ENCODE measurements around the gene TAMM41.

DNA sequence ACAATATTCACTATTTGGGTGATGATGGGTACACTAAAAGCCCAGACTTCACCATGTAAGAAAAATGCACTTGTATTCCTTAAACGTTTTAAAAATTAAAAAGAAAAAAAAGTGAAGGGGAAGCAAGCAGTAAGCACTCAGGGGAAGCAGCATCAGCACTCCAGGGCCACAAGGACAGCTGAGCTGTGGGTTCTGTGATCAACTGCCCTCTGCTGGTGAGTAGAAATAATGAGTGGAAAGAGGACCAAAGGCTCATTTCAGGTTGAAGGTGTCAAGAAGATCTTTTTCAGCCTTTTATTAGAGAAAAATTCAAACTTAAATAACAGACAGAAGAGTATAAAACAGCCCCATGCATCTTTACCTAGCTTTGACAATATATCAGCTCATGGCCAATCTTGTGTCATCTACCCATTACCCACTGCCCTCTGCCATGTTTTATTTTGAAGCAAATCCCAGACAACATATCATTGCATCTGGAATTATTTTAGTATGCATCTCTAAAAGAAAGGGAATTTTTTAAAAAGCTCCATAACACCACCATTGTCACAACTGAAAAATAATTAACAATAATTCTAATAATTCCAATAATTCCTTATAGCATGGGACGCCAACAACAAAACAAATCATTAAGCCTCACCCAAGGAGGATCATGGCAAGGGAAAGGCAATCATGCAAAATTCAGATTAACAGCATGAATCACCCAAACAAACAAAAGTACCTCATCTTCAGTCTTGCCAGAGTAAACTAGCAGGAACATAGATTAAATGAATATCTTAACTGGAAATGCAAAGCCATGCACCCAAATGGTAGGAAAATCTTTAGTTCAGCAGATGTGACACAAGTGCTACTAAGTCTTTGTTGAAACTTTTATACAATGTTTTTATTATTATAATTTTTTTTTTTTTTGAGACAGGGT is 42.5 kb downstream of the TAMM41 start:
- TF ChIP-seq, protein P1, sequence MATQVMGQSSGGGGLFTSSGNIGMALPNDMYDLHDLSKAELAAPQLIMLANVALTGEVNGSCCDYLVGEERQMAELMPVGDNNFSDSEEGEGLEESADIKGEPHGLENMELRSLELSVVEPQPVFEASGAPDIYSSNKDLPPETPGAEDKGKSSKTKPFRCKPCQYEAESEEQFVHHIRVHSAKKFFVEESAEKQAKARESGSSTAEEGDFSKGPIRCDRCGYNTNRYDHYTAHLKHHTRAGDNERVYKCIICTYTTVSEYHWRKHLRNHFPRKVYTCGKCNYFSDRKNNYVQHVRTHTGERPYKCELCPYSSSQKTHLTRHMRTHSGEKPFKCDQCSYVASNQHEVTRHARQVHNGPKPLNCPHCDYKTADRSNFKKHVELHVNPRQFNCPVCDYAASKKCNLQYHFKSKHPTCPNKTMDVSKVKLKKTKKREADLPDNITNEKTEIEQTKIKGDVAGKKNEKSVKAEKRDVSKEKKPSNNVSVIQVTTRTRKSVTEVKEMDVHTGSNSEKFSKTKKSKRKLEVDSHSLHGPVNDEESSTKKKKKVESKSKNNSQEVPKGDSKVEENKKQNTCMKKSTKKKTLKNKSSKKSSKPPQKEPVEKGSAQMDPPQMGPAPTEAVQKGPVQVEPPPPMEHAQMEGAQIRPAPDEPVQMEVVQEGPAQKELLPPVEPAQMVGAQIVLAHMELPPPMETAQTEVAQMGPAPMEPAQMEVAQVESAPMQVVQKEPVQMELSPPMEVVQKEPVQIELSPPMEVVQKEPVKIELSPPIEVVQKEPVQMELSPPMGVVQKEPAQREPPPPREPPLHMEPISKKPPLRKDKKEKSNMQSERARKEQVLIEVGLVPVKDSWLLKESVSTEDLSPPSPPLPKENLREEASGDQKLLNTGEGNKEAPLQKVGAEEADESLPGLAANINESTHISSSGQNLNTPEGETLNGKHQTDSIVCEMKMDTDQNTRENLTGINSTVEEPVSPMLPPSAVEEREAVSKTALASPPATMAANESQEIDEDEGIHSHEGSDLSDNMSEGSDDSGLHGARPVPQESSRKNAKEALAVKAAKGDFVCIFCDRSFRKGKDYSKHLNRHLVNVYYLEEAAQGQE (IDR thresholded peaks at IDR 0.05; ENCODE audit: low read depth) = no peak
- TF ChIP-seq FOXM1 (IDR thresholded peaks at IDR 0.05; ENCODE audit: borderline replicate concordance, low read depth) (no peak), ZBTB7A (IDR thresholded peaks at IDR 0.05; ENCODE audit: low read depth) (no peak), EP300 (IDR thresholded peaks at IDR 0.05; ENCODE audit: borderline replicate concordance) (no peak), CREB1 (IDR thresholded peaks at IDR 0.05; ENCODE audit: low read depth) (no peak), MAX (IDR thresholded peaks at IDR 0.05) (no peak), NFIC (IDR thresholded peaks at IDR 0.05) (no peak), TAF1 (IDR thresholded peaks at IDR 0.05; ENCODE audit: low read depth) (no peak), TCF12 (IDR thresholded peaks at IDR 0.05; ENCODE audit: low read depth) (no peak)
